Measurements from ENCODE around the gene FIGLA.

Gene FIGLA, protein sequence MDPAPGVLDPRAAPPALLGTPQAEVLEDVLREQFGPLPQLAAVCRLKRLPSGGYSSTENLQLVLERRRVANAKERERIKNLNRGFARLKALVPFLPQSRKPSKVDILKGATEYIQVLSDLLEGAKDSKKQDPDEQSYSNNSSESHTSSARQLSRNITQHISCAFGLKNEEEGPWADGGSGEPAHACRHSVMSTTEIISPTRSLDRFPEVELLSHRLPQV

DNA sequence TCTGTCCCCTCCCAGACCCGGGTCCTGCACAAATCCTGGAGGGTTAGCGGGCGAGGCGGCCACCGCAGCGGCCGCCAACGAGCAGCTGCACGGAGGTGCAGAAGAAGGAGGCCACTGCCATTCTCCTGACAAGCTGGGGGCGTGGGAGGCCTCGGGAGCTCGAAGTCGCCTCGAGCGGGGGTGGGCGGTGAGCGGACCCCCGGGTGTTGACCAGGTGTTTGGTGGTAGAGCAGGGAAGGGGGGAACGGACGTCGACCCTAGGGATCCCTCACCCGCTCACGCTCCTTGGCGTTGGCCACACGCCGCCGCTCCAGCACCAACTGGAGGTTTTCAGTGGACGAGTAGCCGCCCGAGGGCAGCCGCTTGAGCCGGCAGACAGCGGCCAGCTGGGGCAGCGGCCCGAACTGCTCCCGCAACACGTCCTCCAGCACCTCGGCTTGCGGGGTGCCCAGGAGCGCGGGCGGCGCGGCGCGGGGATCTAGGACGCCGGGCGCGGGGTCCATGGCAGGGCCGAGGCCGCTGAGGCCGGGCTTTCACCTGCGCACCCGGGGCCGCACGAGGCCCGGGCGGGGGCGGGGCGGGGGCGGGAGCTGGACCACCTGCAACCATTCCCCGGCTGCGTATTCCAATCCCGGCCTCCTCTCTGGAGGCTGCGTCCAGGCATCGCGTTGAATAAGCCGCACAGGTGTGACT, at the start of gene FIGLA:
Gene FIGLA, minus strand, starts transcription at position 508 of the 693 bp plus-strand sequence. Its CDS starts 5 bp downstream, at position 503.
- no peak for DNase-seq (ENCODE audit: low read depth)
- H3K4me3 ChIP-seq (ENCODE audit: low read length) = peak within 1 kb of the TSS; percentile 26
- TF ChIP-seq, protein P1, sequence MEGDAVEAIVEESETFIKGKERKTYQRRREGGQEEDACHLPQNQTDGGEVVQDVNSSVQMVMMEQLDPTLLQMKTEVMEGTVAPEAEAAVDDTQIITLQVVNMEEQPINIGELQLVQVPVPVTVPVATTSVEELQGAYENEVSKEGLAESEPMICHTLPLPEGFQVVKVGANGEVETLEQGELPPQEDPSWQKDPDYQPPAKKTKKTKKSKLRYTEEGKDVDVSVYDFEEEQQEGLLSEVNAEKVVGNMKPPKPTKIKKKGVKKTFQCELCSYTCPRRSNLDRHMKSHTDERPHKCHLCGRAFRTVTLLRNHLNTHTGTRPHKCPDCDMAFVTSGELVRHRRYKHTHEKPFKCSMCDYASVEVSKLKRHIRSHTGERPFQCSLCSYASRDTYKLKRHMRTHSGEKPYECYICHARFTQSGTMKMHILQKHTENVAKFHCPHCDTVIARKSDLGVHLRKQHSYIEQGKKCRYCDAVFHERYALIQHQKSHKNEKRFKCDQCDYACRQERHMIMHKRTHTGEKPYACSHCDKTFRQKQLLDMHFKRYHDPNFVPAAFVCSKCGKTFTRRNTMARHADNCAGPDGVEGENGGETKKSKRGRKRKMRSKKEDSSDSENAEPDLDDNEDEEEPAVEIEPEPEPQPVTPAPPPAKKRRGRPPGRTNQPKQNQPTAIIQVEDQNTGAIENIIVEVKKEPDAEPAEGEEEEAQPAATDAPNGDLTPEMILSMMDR (conservative IDR thresholded peaks at IDR 0.05; ENCODE audit: low read depth, low read length) = no peak

DNA sequence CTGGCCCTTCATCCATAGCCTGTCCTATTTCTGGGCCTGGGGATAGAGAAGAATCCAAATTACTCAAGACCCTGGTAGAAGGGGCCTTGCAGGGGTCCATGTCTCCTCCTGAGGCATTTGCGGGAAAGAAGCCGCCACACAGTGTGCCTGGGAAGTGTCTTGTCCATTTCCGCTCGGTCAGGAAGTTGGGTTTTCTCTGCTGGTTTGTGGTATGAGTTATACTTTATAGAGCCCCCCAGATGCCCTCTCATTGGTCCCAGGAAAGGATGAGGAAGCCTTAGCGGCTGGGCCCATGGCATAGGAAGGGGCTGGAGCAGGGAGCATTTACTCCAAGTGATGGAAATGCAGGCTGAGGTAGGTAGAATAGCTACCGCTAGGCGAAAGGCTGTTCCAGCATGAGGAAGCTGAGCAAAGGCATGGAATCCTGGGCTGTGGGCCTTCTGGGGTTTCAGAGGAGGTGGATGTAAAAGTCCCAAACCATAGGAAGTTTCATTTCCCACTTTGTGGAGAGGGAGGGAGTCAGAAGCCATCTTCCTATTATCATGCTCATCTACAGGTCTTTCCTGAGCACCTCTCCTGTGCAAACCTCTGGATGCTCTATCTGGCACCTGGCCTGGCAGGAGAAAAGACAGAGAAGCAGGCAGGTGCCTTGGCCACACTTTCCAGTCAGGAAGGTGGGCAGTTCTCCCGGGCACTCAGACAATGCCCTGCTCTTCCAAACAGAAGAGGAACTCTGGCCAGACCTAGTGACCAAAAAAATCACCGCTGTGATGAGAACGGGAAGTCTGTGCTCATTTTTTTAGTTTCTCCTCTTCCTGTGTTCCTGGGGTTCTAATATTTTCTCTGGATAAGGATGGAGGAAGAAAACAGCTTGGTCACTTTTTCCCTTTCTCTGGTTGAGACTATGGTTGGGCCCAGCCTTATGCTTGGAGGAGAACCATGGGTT, 47.8 kb upstream of the FIGLA start:
- H3K4me3 ChIP-seq (ENCODE audit: low read length) = no peak overlapping the region
- no peak for DNase-seq (ENCODE audit: low read depth)
- TF ChIP-seq, protein P1 (conservative IDR thresholded peaks at IDR 0.05; ENCODE audit: low read depth, low read length) = no peak

DNA sequence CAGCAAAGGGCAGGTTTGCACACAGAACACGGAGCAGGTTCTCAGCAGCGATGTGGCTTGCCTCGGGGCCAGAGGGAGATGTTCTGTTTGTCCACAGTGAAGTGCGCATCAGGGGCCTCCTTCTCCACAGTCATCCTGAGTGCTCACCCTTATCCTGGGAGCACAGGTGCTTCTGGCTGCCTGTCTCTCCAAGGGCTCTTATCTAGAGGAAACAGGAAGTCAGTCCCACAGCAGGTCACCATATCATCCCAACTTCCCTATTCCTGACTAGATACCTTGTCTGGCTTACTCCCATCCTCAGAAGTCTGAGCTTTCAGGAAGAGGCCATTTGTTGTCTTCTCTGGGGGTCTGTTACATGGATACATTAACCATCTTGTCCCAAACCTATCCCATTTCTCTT, 45.2 kb upstream of the FIGLA start, which contains the start of gene CD207:
Gene CD207, minus strand, starts transcription at position 174 of the 400 bp plus-strand sequence. Its CDS starts 40 bp downstream, at position 134.
- TF ChIP-seq, protein P1 (conservative IDR thresholded peaks at IDR 0.05; ENCODE audit: low read depth, low read length) = no peak
- no peak for DNase-seq (ENCODE audit: low read depth)
- no peak within 1 kb of the TSS for H3K4me3 ChIP-seq (ENCODE audit: low read length)

DNA sequence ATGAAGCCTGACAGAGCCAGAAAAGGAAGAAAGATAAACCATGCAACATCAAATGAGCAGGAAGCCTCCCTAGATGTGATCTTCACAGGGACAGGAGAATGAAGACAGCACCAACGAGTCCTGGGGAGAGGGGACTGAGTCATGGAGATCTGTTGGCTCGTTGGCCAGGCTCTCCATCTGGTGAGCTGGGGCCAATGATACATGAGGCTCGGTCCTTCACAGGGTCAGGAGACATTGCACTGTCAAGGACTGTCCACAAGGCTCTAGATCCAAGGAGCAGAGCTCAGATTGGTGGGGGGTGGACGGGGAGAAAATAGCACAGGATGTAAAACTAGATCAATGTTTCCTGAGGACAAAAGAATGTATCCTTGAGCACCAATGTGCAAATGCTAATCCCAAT, 44.4 kb upstream of the FIGLA start:
- no peak for DNase-seq (ENCODE audit: low read depth)
- no peak overlapping the region for H3K4me3 ChIP-seq (ENCODE audit: low read length)
- TF ChIP-seq, protein P1 (conservative IDR thresholded peaks at IDR 0.05; ENCODE audit: low read depth, low read length) = no peak

DNA sequence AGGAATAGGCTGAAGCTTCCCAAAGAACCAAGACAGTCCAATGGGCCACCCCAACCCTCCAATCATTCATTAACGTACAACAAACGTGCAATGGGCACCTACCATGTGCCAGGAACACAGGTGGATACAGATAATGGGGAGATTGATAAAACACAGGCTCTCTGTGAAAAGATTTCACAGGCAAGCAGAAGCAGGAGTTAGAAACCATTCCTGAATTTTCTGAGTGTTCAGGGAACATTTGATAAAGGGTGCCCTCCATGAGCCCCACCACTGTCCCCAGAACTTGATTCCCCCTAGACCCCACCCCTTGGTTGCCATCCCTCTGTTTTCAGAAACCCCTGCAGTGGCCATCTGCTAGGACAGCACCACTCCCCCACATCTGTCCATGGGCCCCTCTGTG, 43.7 kb upstream of the FIGLA start:
- no peak overlapping the region for H3K4me3 ChIP-seq (ENCODE audit: low read length)
- TF ChIP-seq, protein P1 (conservative IDR thresholded peaks at IDR 0.05; ENCODE audit: low read depth, low read length) = no peak
- no peak for DNase-seq (ENCODE audit: low read depth)

DNA sequence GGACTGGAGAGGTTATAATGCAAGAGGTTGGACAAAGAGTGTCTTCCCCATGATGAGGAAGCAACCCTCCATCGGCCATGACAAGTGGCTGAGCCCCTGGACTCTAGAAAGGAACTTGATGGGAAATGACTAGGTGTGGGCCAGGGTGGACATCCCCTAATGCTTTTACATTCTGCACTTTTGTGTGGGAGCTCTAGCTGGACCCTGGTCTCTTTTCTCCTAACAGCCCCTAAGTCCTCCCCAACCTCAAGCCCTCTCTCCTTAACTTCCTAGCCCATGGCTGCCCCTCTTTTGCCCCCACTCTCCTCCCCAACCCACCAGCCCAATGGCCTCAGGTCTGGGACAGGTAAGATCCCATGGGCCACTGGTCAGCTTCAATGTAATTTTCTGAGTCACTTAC, 42.8 kb upstream of the FIGLA start:
- no peak for DNase-seq (ENCODE audit: low read depth)
- TF ChIP-seq, protein P1 (conservative IDR thresholded peaks at IDR 0.05; ENCODE audit: low read depth, low read length) = no peak
- H3K4me3 ChIP-seq (ENCODE audit: low read length) = no peak overlapping the region

Measured in retinal pigment epithelial cell (primary cell).